MCF 10A (cell line): ENCODE measurements around the gene HNF4A. TPM values are rescaled to one million over a fixed set of nuclear protein-coding genes. Genes with fewer than 3 reads are reported as not detected.

Source experiments
- BruUV-seq: library from RNA; stranded (reverse); fragments of 400-500 nt; replicated peaks from 2 replicates; lab custom pipeline; 2021; lab: Mats Ljungman, UMichigan
- CTCF ChIA-PET: fragments of 300-600 bp; sonication (Branson Sonifier 250); formaldehyde crosslinking; extraction: SDS; loops from one replicate; lab custom pipeline; 2021; ENCODE audit warnings: antibody characterized with exemption, inconsistent platforms; lab: Yijun Ruan, JAX
- POLR2A ChIA-PET: fragments of 300-600, 350-650 bp; sonication (Branson Sonifier 250); formaldehyde crosslinking; extraction: SDS; loops from one replicate; lab custom pipeline; 2020; ENCODE audit warnings: antibody characterized with exemption, inconsistent platforms; lab: Yijun Ruan, JAX
- DNase-seq: peaks from one replicate; pipeline ENCODE4 v3.0.0-alpha.2; 2018; ENCODE audit not compliant: unreplicated experiment
- H3K27ac Mint-ChIP-seq: one replicate; pipeline ENCODE4 v1.8.0; 2022; ENCODE audit warnings: mild to moderate bottlenecking, low read depth, mixed read lengths; ENCODE audit not compliant: unreplicated experiment
- H3K27me3 Mint-ChIP-seq: one replicate; pipeline ENCODE4 v1.8.0; 2022; ENCODE audit warnings: mixed read lengths; ENCODE audit not compliant: insufficient read depth, unreplicated experiment
- H3K36me3 Mint-ChIP-seq: one replicate; pipeline ENCODE4 v1.8.0; 2022; ENCODE audit warnings: mild to moderate bottlenecking, moderate library complexity, mixed read lengths; ENCODE audit not compliant: insufficient read depth, unreplicated experiment
- H3K4me1 Mint-ChIP-seq: one replicate; pipeline ENCODE4 v1.8.0; 2022; ENCODE audit warnings: mixed read lengths; ENCODE audit not compliant: insufficient read depth, unreplicated experiment
- H3K4me3 Mint-ChIP-seq: one replicate; pipeline ENCODE4 v1.8.0; 2022; ENCODE audit warnings: mild to moderate bottlenecking, moderate library complexity, mixed read lengths; ENCODE audit not compliant: unreplicated experiment
- H3K9me3 Mint-ChIP-seq: one replicate; pipeline ENCODE4 v1.8.0; 2022; ENCODE audit warnings: mixed read lengths; ENCODE audit not compliant: unreplicated experiment
- intact Hi-C: fragments of 100-400 bp; cut with micrococcal nuclease; formaldehyde crosslinking; loops from 2 replicates; pipeline ENCODE4 v1.14.1; 2022
- total RNA-seq: library from RNA; stranded (reverse); gene quantifications from 2 replicates; pipeline ENCODE4 v1.2.3, GENCODE V29; 2022
- TF ChIP-seq, protein P1 (sequence below): fragments of 200-600 bp; IDR thresholded peaks from one replicate; pipeline ENCODE4 v1.8.0; 2022; ENCODE audit warnings: antibody characterized with exemption, mild to moderate bottlenecking; ENCODE audit not compliant: unreplicated experiment

The HNF4A gene
- total RNA-seq, 1 experiment from 2014 or later, result not detected

DNA sequence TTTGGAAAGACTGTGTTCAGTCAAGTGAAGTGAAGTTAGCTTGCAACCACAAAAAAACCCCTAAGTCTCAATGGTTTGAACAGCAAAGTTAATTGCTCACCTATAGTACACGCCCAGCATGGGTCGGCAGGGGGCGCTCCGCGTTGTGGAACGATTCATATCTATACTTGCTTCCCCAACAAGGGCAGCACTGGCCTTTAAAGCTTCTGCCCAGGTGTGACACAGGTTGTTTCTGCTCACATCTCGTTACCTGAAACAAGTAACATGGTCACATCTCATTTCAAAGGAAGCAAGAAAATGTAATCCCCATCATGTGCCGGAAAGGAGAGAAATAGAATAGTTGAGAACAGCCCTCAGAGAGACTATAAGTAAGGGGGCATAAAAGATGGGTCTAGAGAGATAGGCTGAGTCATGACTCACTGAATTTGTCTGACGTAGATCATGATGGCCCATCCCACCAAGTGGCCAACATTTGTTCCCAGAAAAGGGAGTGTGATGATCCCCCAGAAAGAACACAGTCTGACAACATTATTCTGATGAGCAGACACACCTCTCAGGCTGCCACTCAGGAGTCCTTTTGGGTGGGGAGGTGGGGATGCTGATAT, 29.0 kb downstream of the HNF4A start:
- H3K36me3 Mint-ChIP-seq, result no peaks in the 10 kb centered on the region
- H3K4me3 Mint-ChIP-seq, result no peak overlapping the region
- DNase-seq, result peak; percentile 82
- POLR2A ChIA-PET, result interaction anchor here (0.6 to 3.0 kb wide), 15 partner anchors 12 to 299 kb away, joined by 3 to 36 read pairs (median 3); partner anchors contain the start of gene OSER1
- no peak overlapping the region for H3K27ac Mint-ChIP-seq
- TF ChIP-seq, protein P1, sequence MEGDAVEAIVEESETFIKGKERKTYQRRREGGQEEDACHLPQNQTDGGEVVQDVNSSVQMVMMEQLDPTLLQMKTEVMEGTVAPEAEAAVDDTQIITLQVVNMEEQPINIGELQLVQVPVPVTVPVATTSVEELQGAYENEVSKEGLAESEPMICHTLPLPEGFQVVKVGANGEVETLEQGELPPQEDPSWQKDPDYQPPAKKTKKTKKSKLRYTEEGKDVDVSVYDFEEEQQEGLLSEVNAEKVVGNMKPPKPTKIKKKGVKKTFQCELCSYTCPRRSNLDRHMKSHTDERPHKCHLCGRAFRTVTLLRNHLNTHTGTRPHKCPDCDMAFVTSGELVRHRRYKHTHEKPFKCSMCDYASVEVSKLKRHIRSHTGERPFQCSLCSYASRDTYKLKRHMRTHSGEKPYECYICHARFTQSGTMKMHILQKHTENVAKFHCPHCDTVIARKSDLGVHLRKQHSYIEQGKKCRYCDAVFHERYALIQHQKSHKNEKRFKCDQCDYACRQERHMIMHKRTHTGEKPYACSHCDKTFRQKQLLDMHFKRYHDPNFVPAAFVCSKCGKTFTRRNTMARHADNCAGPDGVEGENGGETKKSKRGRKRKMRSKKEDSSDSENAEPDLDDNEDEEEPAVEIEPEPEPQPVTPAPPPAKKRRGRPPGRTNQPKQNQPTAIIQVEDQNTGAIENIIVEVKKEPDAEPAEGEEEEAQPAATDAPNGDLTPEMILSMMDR, result peak; percentile 60
- H3K27me3 Mint-ChIP-seq, result no peaks in the 10 kb centered on the region
- H3K4me1 Mint-ChIP-seq, result peaks cover 22% of the 10 kb centered on the region
- intact Hi-C loops, result loop anchor here (5.0 kb wide), 2 partner anchors 72 to 228 kb away; partner anchors contain the start of gene FITM2
- CTCF ChIA-PET, result interaction anchor here (0.6 to 10.0 kb wide), 56 partner anchors 9 to 695 kb away, joined by 3 to 326 read pairs (median 4); partner anchors contain the start of genes FITM2 and TTPAL
- no TSS peak for BruUV-seq
- H3K9me3 Mint-ChIP-seq, result no peaks in the 10 kb centered on the region

DNA sequence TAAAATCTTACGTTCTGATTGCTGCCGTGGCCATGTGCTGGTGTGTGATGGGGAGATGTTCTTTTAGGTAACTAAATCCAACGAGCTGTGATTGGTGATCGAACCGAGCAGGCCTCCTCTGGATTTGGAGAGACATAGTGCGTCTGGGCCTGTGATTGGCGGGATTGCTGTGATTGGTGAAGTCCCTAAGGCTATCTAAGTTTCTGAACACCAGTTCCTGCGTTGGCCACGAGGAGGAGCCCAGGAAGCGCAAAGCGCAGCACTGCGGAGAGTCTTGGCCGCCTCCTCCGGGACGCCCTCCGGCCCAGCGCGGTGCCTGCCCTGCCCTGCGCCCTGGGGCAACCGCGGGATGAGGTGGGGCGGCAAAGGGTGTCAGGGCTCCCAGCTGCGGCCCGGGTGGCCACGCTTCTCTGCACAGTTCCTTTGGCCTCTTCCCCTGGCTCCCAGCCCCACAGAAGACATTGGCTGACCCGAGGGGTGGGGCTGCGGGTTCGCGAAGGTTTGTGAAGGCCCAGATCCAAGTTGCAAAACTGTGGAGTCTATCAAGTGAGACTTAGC, 33.0 kb downstream of the HNF4A start:
- DNase-seq, result peak; percentile 81
- ChIA-PET CTCF (interaction anchor here (0.6 to 8.1 kb wide), 40 partner anchors 8 to 880 kb away, joined by 3 to 155 read pairs (median 5); partner anchors contain the start of genes FITM2 and TTPAL), POLR2A (interaction anchor here (0.6 to 2.1 kb wide), 7 partner anchors 8 to 87 kb away, joined by 3 to 11 read pairs (median 5); partner anchors contain the start of gene TTPAL)
- Mint-ChIP-seq H3K4me1 (peaks cover 24% of the 10 kb centered on the region), H3K36me3 (no peaks in the 10 kb centered on the region), H3K27me3 (no peaks in the 10 kb centered on the region), H3K9me3 (no peaks in the 10 kb centered on the region), H3K27ac (peak overlapping the region; percentile 13), H3K4me3 (peak overlapping the region; percentile 24)
- intact Hi-C loops, result loop anchor here (1.0 to 5.0 kb wide), 4 partner anchors 73 to 224 kb away; partner anchors contain the start of gene FITM2
- BruUV-seq, result no TSS peak
- TF ChIP-seq, protein P1, result peak; percentile 91

GRCh38 chr20:44389871-44390270, 34.4 kb downstream of the HNF4A start:
- Mint-ChIP-seq H3K27me3 (no peaks in the 10 kb centered on the region), H3K27ac (no peak overlapping the region), H3K36me3 (no peaks in the 10 kb centered on the region), H3K4me3 (no peak overlapping the region), H3K9me3 (no peaks in the 10 kb centered on the region), H3K4me1 (peaks cover 17% of the 10 kb centered on the region)
- no peak for DNase-seq
- POLR2A ChIA-PET, result interaction anchor here (1.2 to 2.9 kb wide), 5 partner anchors 9 to 86 kb away, joined by 5 to 14 read pairs (median 6); partner anchors contain the start of gene TTPAL
- BruUV-seq, result no TSS peak
- TF ChIP-seq, protein P1, result no peak
- CTCF ChIA-PET, result interaction anchor here (0.7 to 8.1 kb wide), 16 partner anchors 9 to 219 kb away, joined by 3 to 155 read pairs (median 11); no protein-coding TSS in a partner anchor
- intact Hi-C loops, result loop anchor here (5.0 kb wide), 2 partner anchors 78 to 222 kb away; partner anchors contain the start of gene FITM2

DNA sequence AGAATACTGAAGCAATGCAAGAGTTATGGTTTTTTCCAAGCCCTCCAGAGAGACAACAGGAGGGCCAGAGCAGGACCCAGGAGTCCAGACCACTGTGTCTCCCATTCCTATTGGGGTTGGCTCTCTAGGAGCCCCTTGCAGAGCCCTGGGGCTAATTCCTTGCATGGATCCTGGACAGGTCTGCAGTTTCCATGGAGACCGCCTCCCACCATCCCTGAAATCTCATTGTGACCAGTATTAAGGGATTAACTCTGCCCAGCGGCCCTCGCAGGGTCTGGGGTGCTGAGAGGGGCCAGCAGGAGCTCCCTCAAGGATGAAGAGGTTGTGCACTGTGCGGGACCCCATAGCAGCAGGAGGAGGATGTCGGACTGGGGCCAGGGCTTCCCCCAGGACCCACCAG, 34.8 kb downstream of the HNF4A start:
- intact Hi-C loops, result no loop called here
- no peaks in the 10 kb centered on the region for H3K36me3 Mint-ChIP-seq
- no TSS peak for BruUV-seq
- no peak overlapping the region for H3K4me3 Mint-ChIP-seq
- H3K27ac Mint-ChIP-seq, result no peak overlapping the region
- DNase-seq, result no peak
- H3K4me1 Mint-ChIP-seq, result peaks cover 14% of the 10 kb centered on the region
- no peaks in the 10 kb centered on the region for H3K9me3 Mint-ChIP-seq
- H3K27me3 Mint-ChIP-seq, result no peaks in the 10 kb centered on the region
- TF ChIP-seq, protein P1, result no peak
- ChIA-PET POLR2A (interaction anchor here (0.6 to 2.9 kb wide), 5 partner anchors 17 to 933 kb away, joined by 3 to 14 read pairs (median 5); no protein-coding TSS in a partner anchor), CTCF (interaction anchor here (0.7 to 8.1 kb wide), 10 partner anchors 9 to 175 kb away, joined by 3 to 155 read pairs (median 16); no protein-coding TSS in a partner anchor)
